Mononuclear cell (primary cell): ENCODE data around the gene REG4. TPM values are rescaled to one million over a fixed set of nuclear protein-coding genes. Genes with fewer than 3 reads are reported as not detected.
"Not testable (repeated sequence)": the region's sequence is repeated elsewhere in the genome, so short reads cannot be mapped to it uniquely, and the experiment has no call there.

Experiments used
- H3K27me3 ChIP-seq: 2 replicates; pipeline ENCODE4 v1.6.0; 2011; ENCODE audit warnings: low read length, control low read depth; ENCODE audit not compliant: insufficient read depth
- H3K4me1 ChIP-seq: 2 replicates; pipeline ENCODE4 v1.5.1; 2011; ENCODE audit warnings: mild to moderate bottlenecking, low read length, control low read depth; ENCODE audit not compliant: insufficient read depth
- H3K4me3 ChIP-seq: 2 replicates; pipeline ENCODE4 v1.5.1; 2011; ENCODE audit warnings: mild to moderate bottlenecking, low read length, moderate library complexity
- H3K9me3 ChIP-seq: 2 replicates; pipeline ENCODE4 v1.5.1; 2011; ENCODE audit warnings: low read depth, mild to moderate bottlenecking, control low read depth, low read length
- total RNA-seq: library from RNA; depleted of rRNA; stranded (reverse); fragments of >200 nt; gene quantifications from one replicate; pipeline ENCODE4 v1.2.3, GENCODE V29; 2012

The REG4 gene
- 0.52 TPM for total RNA-seq

GRCh38 chr1:119811387-119811786 lies at the start of gene REG4:
REG4 (minus strand) TSS chr1:119811460; CDS start chr1:119808769, 2,691 bp downstream.
- H3K4me1 ChIP-seq: peaks cover 4% of the 10 kb centered on the region
- peaks cover 5% of the 10 kb centered on the region for H3K27me3 ChIP-seq
- H3K4me3 ChIP-seq: no peak within 1 kb of the TSS
- no peaks in the 10 kb centered on the region for H3K9me3 ChIP-seq

GRCh38 chr1:119859647-119860046 lies 48.4 kb upstream of the REG4 start:
- no peaks in the 10 kb centered on the region for H3K27me3 ChIP-seq
- no peaks in the 10 kb centered on the region for H3K9me3 ChIP-seq
- H3K4me1 ChIP-seq: peaks cover 22% of the 10 kb centered on the region
- no peak overlapping the region for H3K4me3 ChIP-seq

- H3K4me1 ChIP-seq: peaks cover 22% of the 10 kb centered on the region
- not testable (repeated sequence) for H3K9me3 ChIP-seq, H3K4me3 ChIP-seq, H3K27me3 ChIP-seq
Observed at GRCh38 chr1:119858556-119859214, 47.4 kb upstream of the REG4 start.

GRCh38 chr1:119858126-119858525 lies 46.9 kb upstream of the REG4 start:
- no peaks in the 10 kb centered on the region for H3K27me3 ChIP-seq
- H3K9me3 ChIP-seq: no peaks in the 10 kb centered on the region
- H3K4me1 ChIP-seq: peaks cover 22% of the 10 kb centered on the region
- no peak overlapping the region for H3K4me3 ChIP-seq

- Histone ChIP-seq H3K4me1 (peaks cover under 1% of the 10 kb centered on the region), H3K27me3 (no peaks in the 10 kb centered on the region), H3K9me3 (no peaks in the 10 kb centered on the region), H3K4me3 (no peak overlapping the region)
Observed at GRCh38 chr1:119853155-119853554, 41.9 kb upstream of the REG4 start.

- H3K27me3 ChIP-seq, H3K9me3 ChIP-seq, H3K4me1 ChIP-seq, H3K4me3 ChIP-seq: not testable (repeated sequence)
Observed at GRCh38 chr1:119844206-119844605, 32.9 kb upstream of the REG4 start.

GRCh38 chr1:119841306-119841705 lies 30.0 kb upstream of the REG4 start:
- Histone ChIP-seq H3K27me3 (no peaks in the 10 kb centered on the region), H3K9me3 (no peaks in the 10 kb centered on the region), H3K4me3 (no peak overlapping the region), H3K4me1 (no peaks in the 10 kb centered on the region)

- Histone ChIP-seq H3K4me1 (no peaks in the 10 kb centered on the region), H3K9me3 (no peaks in the 10 kb centered on the region), H3K27me3 (no peaks in the 10 kb centered on the region), H3K4me3 (no peak overlapping the region)
Observed at GRCh38 chr1:119840745-119841144, 29.5 kb upstream of the REG4 start.

- no peak overlapping the region for H3K4me3 ChIP-seq
- no peaks in the 10 kb centered on the region for H3K9me3 ChIP-seq
Observed at GRCh38 chr1:119838236-119838635, 27.0 kb upstream of the REG4 start.

GRCh38 chr1:119834990-119835389 lies 23.7 kb upstream of the REG4 start:
- Histone ChIP-seq H3K27me3 (no peaks in the 10 kb centered on the region), H3K4me3 (no peak overlapping the region), H3K9me3 (no peaks in the 10 kb centered on the region), H3K4me1 (no peaks in the 10 kb centered on the region)

More at GRCh38 chr1:119838236-119838635, 27.0 kb upstream of the REG4 start:
- H3K27me3 ChIP-seq: no peaks in the 10 kb centered on the region
- H3K4me1 ChIP-seq: no peaks in the 10 kb centered on the region

- Histone ChIP-seq H3K9me3 (no peaks in the 10 kb centered on the region), H3K4me3 (no peak overlapping the region), H3K27me3 (no peaks in the 10 kb centered on the region), H3K4me1 (no peaks in the 10 kb centered on the region)
Observed at GRCh38 chr1:119831027-119831426, 19.8 kb upstream of the REG4 start.

- H3K4me3 ChIP-seq: no peak overlapping the region
- no peaks in the 10 kb centered on the region for H3K9me3 ChIP-seq
- H3K4me1 ChIP-seq: no peaks in the 10 kb centered on the region
- no peaks in the 10 kb centered on the region for H3K27me3 ChIP-seq
Observed at GRCh38 chr1:119829625-119830024, 18.4 kb upstream of the REG4 start.

- H3K27me3 ChIP-seq, H3K9me3 ChIP-seq, H3K4me3 ChIP-seq, H3K4me1 ChIP-seq: not testable (repeated sequence)
Observed at GRCh38 chr1:119829006-119829405, 17.7 kb upstream of the REG4 start.

- Histone ChIP-seq H3K9me3 (no peaks in the 10 kb centered on the region), H3K27me3 (no peaks in the 10 kb centered on the region), H3K4me3 (no peak overlapping the region), H3K4me1 (no peaks in the 10 kb centered on the region)
Observed at GRCh38 chr1:119828266-119828665, 17.0 kb upstream of the REG4 start.

GRCh38 chr1:119827010-119827409 lies 15.8 kb upstream of the REG4 start:
- H3K27me3 ChIP-seq: no peaks in the 10 kb centered on the region
- no peak overlapping the region for H3K4me3 ChIP-seq
- H3K9me3 ChIP-seq: no peaks in the 10 kb centered on the region
- H3K4me1 ChIP-seq: no peaks in the 10 kb centered on the region

GRCh38 chr1:119822406-119822805 lies 11.1 kb upstream of the REG4 start:
- Histone ChIP-seq H3K4me3 (no peak overlapping the region), H3K4me1 (no peaks in the 10 kb centered on the region), H3K9me3 (no peaks in the 10 kb centered on the region), H3K27me3 (no peaks in the 10 kb centered on the region)
